Transverse colon (tissue), 4 donors: ENCODE results near the gene SLC11A1.

Experiments
- CTCF ChIP-seq, 5 experiments: fragments of 200-600 bp in 3 of 5; fragments of 450-650 bp in 2 of 5; sonication (generic) in 3 of 5; IDR thresholded peaks; 1 replicate in 2 of 5; 2 replicates in 3 of 5; pipeline ENCODE4 v1.5.1; 2016 to 2017; ENCODE audit warnings: antibody characterized with exemption in 5 of 5, inconsistent platforms in 3 of 5, mild to moderate bottlenecking in 2 of 5, moderate library complexity in 1 of 5
- EP300 ChIP-seq: sonication (generic); formaldehyde crosslinking; IDR thresholded peaks from one replicate; pipeline ENCODE4 v1.6.1; 2017; ENCODE audit warnings: antibody characterized with exemption, low read depth
- POLR2A ChIP-seq: fragments of 450-650 bp; IDR thresholded peaks from one replicate; pipeline ENCODE4 v1.6.1; 2016; ENCODE audit warnings: antibody characterized with exemption, mild to moderate bottlenecking, moderate library complexity
- POLR2AphosphoS5 ChIP-seq, 3 donors: sonication (generic); formaldehyde crosslinking; IDR thresholded peaks; one replicate each; pipeline ENCODE4 v1.6.1; 2016; ENCODE audit warnings: antibody characterized with exemption in 3 of 3

- TF ChIP-seq CTCF (IDR thresholded peaks at IDR 0.05) (no peak), POLR2A (no peak), EP300 (no peak), POLR2AphosphoS5 (IDR thresholded peaks at IDR 0.05) (no peak)
These were observed 13.4 kb downstream of the SLC11A1 start for GRCh38 chr2:218395456-218395825.
